WTC11 (cell line): Measurements from ENCODE around the gene CD44. TPM values are rescaled to one million over a fixed set of nuclear protein-coding genes. Genes with fewer than 3 reads are reported as not detected.

Experiments used
- ATAC-seq: fragments of 200-7000 bp; cut with Tn5 transposase; 2 replicates; pipeline ENCODE4 v1.10.0; 2021; ENCODE audit warnings: mild to moderate bottlenecking, moderate library complexity
- CTCF ChIA-PET: fragments of 300-600 bp; sonication (Branson Sonifier 250); formaldehyde crosslinking; loops from one replicate; lab custom pipeline; 2021; ENCODE audit warnings: antibody characterized with exemption; lab: Charles Lee
- POLR2A ChIA-PET: fragments of 350-600 bp; sonication (Branson Sonifier 250); formaldehyde crosslinking; loops from one replicate; lab custom pipeline; 2021; ENCODE audit warnings: antibody characterized with exemption; lab: Charles Lee
- DNase-seq: peaks from one replicate; pipeline ENCODE4 v3.0.0; 2021; ENCODE audit warnings: low spot score
- H3K27ac Mint-ChIP-seq: 2 replicates; pipeline ENCODE4 v1.8.0; 2021; ENCODE audit warnings: mixed read lengths
- H3K27me3 Mint-ChIP-seq: 2 replicates; pipeline ENCODE4 v1.8.0; 2021; ENCODE audit warnings: low read depth, mild to moderate bottlenecking, moderate library complexity, mixed read lengths
- H3K36me3 Mint-ChIP-seq: 2 replicates; pipeline ENCODE4 v1.8.0; 2021; ENCODE audit warnings: mixed read lengths
- H3K4me1 Mint-ChIP-seq: 2 replicates; pipeline ENCODE4 v1.8.0; 2022; ENCODE audit warnings: mixed read lengths
- H3K4me3 Mint-ChIP-seq: 2 replicates; pipeline ENCODE4 v1.8.0; 2021; ENCODE audit warnings: mild to moderate bottlenecking, moderate library complexity, mixed read lengths
- H3K9me3 Mint-ChIP-seq: 2 replicates; pipeline ENCODE4 v1.8.0; 2021; ENCODE audit warnings: mixed read lengths
- CREB1 ChIP-seq: sonication (generic); formaldehyde crosslinking; IDR thresholded peaks from 2 replicates; pipeline ENCODE4 v1.8.0; 2023; ENCODE audit warnings: mild to moderate bottlenecking, missing genetic modification reagents
- FOXJ3 ChIP-seq: sonication (generic); formaldehyde crosslinking; IDR thresholded peaks from 2 replicates; pipeline ENCODE4 v1.9.0; 2021; ENCODE audit warnings: missing genetic modification reagents, mild to moderate bottlenecking, borderline replicate concordance
- GRHL2 ChIP-seq: fragments of 250-450 bp; sonication (Bioruptor Pico); IDR thresholded peaks from 2 replicates; pipeline ENCODE4 v1.8.0; 2022; ENCODE audit warnings: mild to moderate bottlenecking, moderate library complexity; ENCODE audit not compliant: insufficient replicate concordance, severe bottlenecking
- HMGA2 ChIP-seq: fragments of 250-450 bp; sonication (Bioruptor Pico); IDR thresholded peaks from 2 replicates; pipeline ENCODE4 v1.4.0; 2021; ENCODE audit warnings: mild to moderate bottlenecking, moderate library complexity
- ZNF219 ChIP-seq: sonication (generic); formaldehyde crosslinking; IDR thresholded peaks from 2 replicates; pipeline ENCODE4 v1.8.0; 2023; ENCODE audit warnings: missing genetic modification reagents, mild to moderate bottlenecking, borderline replicate concordance
- ZNF396 ChIP-seq: fragments of 250-450 bp; sonication (Bioruptor Pico); IDR thresholded peaks from 2 replicates; pipeline ENCODE4 v1.8.0; 2021; ENCODE audit warnings: mild to moderate bottlenecking, moderate library complexity, borderline replicate concordance
- ZNF423 ChIP-seq: fragments of 250-450 bp; sonication (Bioruptor Pico); IDR thresholded peaks from 2 replicates; pipeline ENCODE4 v2.1.2; 2022; ENCODE audit warnings: mild to moderate bottlenecking, moderate library complexity
- total RNA-seq: library from RNA; stranded (reverse); gene quantifications from 3 replicates; pipeline ENCODE4 v1.2.3, GENCODE V29; 2021
- TF ChIP-seq, protein P1 (sequence below): sonication (generic); formaldehyde crosslinking; IDR thresholded peaks from 2 replicates; pipeline ENCODE4 v1.8.0; 2023; ENCODE audit warnings: missing genetic modification reagents, mild to moderate bottlenecking, borderline replicate concordance
- TF ChIP-seq, protein P2 (sequence below): sonication (generic); formaldehyde crosslinking; IDR thresholded peaks from 2 replicates; pipeline ENCODE4 v1.8.1; 2023; ENCODE audit warnings: mild to moderate bottlenecking, missing genetic modification reagents, moderate library complexity
- TF ChIP-seq, protein P3 (sequence below): sonication (generic); formaldehyde crosslinking; IDR thresholded peaks from 2 replicates; pipeline ENCODE4 v1.8.0; 2022; ENCODE audit warnings: mild to moderate bottlenecking, missing genetic modification reagents
- TF ChIP-seq, protein P4 (sequence below): sonication (generic); formaldehyde crosslinking; IDR thresholded peaks from 2 replicates; pipeline ENCODE4 v1.8.0; 2023; ENCODE audit warnings: missing genetic modification reagents
- TF ChIP-seq, protein P5 (sequence below): sonication (generic); formaldehyde crosslinking; IDR thresholded peaks from 2 replicates; pipeline ENCODE4 v1.8.1; 2023; ENCODE audit warnings: mild to moderate bottlenecking, moderate library complexity, missing genetic modification reagents

Gene CD44
- total RNA-seq, 1 experiment from 2014 or later, result 12.0 TPM

DNA sequence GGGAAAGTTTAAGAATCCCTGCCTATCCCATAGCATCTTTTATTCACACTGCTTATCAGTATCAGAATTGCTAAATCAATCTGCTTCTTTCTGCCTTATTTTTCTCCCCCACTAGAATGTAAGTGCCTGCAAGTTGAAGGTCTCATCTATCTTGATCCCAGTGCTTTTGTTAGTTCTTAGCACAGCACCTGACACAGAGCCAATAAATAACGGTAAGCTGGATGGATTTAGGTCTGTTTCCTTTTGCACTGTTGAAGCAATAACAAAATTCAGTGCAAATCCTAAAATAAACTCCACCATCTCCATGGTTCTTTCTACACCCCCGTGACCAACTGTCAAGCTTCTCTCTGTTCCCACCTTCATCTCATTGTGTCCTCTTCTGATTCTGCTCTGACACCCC is 36.7 kb upstream of the CD44 start:
- POLR2A ChIA-PET, result no interaction called here
- CTCF ChIA-PET, result no interaction called here
- no peaks in the 10 kb centered on the region for H3K4me1 Mint-ChIP-seq
- no peak overlapping the region for H3K4me3 Mint-ChIP-seq
- no peaks in the 10 kb centered on the region for H3K9me3 Mint-ChIP-seq
- TF ChIP-seq, protein P1, sequence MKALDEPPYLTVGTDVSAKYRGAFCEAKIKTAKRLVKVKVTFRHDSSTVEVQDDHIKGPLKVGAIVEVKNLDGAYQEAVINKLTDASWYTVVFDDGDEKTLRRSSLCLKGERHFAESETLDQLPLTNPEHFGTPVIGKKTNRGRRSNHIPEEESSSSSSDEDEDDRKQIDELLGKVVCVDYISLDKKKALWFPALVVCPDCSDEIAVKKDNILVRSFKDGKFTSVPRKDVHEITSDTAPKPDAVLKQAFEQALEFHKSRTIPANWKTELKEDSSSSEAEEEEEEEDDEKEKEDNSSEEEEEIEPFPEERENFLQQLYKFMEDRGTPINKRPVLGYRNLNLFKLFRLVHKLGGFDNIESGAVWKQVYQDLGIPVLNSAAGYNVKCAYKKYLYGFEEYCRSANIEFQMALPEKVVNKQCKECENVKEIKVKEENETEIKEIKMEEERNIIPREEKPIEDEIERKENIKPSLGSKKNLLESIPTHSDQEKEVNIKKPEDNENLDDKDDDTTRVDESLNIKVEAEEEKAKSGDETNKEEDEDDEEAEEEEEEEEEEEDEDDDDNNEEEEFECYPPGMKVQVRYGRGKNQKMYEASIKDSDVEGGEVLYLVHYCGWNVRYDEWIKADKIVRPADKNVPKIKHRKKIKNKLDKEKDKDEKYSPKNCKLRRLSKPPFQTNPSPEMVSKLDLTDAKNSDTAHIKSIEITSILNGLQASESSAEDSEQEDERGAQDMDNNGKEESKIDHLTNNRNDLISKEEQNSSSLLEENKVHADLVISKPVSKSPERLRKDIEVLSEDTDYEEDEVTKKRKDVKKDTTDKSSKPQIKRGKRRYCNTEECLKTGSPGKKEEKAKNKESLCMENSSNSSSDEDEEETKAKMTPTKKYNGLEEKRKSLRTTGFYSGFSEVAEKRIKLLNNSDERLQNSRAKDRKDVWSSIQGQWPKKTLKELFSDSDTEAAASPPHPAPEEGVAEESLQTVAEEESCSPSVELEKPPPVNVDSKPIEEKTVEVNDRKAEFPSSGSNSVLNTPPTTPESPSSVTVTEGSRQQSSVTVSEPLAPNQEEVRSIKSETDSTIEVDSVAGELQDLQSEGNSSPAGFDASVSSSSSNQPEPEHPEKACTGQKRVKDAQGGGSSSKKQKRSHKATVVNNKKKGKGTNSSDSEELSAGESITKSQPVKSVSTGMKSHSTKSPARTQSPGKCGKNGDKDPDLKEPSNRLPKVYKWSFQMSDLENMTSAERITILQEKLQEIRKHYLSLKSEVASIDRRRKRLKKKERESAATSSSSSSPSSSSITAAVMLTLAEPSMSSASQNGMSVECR (CRISPR knock-in tag), result no peak
- H3K36me3 Mint-ChIP-seq, result no peaks in the 10 kb centered on the region
- H3K27me3 Mint-ChIP-seq, result no peaks in the 10 kb centered on the region; the same call in 1 of the 2 replicates
- DNase-seq, result no peak
- no peak overlapping the region for H3K27ac Mint-ChIP-seq
- ATAC-seq, result no peak

DNA sequence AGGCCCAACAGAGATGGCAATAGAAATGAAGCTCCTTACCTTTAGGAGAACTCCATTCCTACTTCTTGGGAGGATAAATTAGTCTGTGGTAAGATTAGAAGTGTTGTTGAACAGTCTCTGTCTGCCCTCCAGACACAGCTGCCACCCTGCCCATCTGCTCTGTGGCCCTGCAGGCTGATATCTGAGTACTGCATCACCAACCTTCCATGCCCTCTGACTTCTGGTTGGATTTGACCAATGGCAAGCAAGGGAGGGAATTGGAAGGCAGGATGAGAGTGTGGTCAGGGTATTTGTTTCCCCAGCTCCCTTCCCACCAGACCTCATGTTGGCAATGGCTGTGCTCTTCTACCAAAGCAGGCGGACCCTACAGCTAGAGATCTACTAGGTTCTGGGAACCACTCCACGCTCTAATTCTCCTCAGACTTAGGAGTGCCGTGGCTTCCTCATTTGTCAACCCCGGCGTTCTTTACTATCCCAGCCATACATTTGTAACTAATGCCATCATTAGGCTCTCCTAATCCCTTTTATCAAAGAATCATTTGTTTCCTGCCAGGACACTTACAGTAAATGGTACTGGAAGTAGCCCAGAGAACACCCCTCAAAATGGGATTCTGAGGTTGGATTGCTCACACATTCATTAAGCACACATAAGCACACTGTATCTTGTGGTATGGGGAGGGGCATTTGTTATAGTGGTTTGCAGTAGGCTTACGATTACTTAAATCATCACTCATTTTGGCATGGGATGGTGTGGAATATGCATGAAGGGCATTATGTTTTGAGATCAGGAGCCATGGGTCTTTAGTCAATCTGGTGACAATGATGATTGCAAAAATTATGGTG is 35.4 kb upstream of the CD44 start:
- TF ChIP-seq, protein P2, sequence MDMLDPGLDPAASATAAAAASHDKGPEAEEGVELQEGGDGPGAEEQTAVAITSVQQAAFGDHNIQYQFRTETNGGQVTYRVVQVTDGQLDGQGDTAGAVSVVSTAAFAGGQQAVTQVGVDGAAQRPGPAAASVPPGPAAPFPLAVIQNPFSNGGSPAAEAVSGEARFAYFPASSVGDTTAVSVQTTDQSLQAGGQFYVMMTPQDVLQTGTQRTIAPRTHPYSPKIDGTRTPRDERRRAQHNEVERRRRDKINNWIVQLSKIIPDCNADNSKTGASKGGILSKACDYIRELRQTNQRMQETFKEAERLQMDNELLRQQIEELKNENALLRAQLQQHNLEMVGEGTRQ, result no peak
- H3K4me3 Mint-ChIP-seq, result no peak overlapping the region
- peaks cover 1% of the 10 kb centered on the region for H3K9me3 Mint-ChIP-seq
- no peak for ATAC-seq
- ChIA-PET CTCF (no interaction called here), POLR2A (no interaction called here)
- peaks cover under 1% of the 10 kb centered on the region; the same call in 1 of the 2 replicates for H3K4me1 Mint-ChIP-seq
- no peaks in the 10 kb centered on the region; the same call in 1 of the 2 replicates for H3K27me3 Mint-ChIP-seq
- no peaks in the 10 kb centered on the region for H3K36me3 Mint-ChIP-seq
- H3K27ac Mint-ChIP-seq, result no peak overlapping the region
- no peak for DNase-seq

DNA sequence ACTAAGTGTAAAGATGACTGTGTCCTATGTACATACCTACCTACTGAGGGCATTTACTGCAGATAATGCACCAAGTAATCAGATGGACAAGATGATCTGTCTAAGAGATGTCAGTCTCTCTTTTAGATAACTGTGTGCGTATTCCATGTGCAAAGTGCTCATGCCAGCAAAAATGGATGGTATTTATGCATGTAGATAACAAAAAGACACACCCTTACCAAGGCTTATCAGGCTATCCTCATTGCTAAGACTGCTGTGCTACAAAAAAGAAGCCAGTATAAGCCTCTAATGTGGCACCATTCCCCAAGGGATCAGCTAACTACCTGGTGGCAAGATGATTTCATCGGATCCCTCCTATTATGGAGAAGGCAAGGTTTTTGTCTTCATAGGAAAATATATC is 34.3 kb upstream of the CD44 start:
- Mint-ChIP-seq H3K4me3 (no peak overlapping the region), H3K27ac (no peak overlapping the region), H3K27me3 (no peaks in the 10 kb centered on the region; the same call in 1 of the 2 replicates), H3K9me3 (peaks cover 6% of the 10 kb centered on the region), H3K36me3 (peaks cover 2% of the 10 kb centered on the region; the same call in 1 of the 2 replicates), H3K4me1 (peaks cover 5% of the 10 kb centered on the region)
- ChIA-PET POLR2A (no interaction called here), CTCF (no interaction called here)
- no peak for ATAC-seq
- TF ChIP-seq, protein P3, sequence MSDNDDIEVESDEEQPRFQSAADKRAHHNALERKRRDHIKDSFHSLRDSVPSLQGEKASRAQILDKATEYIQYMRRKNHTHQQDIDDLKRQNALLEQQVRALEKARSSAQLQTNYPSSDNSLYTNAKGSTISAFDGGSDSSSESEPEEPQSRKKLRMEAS (CRISPR knock-in tag), result no peak
- TF ChIP-seq, protein P4, sequence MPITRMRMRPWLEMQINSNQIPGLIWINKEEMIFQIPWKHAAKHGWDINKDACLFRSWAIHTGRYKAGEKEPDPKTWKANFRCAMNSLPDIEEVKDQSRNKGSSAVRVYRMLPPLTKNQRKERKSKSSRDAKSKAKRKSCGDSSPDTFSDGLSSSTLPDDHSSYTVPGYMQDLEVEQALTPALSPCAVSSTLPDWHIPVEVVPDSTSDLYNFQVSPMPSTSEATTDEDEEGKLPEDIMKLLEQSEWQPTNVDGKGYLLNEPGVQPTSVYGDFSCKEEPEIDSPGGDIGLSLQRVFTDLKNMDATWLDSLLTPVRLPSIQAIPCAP, result no peak
- no peak for TF ChIP-seq ZNF219
- TF ChIP-seq ZNF423 (CRISPR knock-in tag), result no peak
- TF ChIP-seq ZNF396 (CRISPR knock-in tag), result no peak
- no peak for TF ChIP-seq CREB1 (CRISPR knock-in tag)
- TF ChIP-seq, protein P5, sequence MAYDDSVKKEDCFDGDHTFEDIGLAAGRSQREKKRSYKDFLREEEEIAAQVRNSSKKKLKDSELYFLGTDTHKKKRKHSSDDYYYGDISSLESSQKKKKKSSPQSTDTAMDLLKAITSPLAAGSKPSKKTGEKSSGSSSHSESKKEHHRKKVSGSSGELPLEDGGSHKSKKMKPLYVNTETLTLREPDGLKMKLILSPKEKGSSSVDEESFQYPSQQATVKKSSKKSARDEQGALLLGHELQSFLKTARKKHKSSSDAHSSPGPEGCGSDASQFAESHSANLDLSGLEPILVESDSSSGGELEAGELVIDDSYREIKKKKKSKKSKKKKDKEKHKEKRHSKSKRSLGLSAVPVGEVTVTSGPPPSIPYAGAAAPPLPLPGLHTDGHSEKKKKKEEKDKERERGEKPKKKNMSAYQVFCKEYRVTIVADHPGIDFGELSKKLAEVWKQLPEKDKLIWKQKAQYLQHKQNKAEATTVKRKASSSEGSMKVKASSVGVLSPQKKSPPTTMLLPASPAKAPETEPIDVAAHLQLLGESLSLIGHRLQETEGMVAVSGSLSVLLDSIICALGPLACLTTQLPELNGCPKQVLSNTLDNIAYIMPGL (CRISPR knock-in tag), result no peak
- TF ChIP-seq HMGA2, result no peak
- TF ChIP-seq FOXJ3 (CRISPR knock-in tag), result no peak
- TF ChIP-seq GRHL2 (CRISPR knock-in tag), result no peak
- no peak for DNase-seq
